HepG2 (cell line): ENCODE results near the gene TOX4. TPM values are rescaled to one million over a fixed set of nuclear protein-coding genes. Genes with fewer than 3 reads are reported as not detected.

ENCODE experiments used
- ARID2 ChIP-seq: sonication (generic); formaldehyde crosslinking; IDR thresholded peaks from 2 replicates; pipeline ENCODE4 v1.8.1; 2022; ENCODE audit warnings: mild to moderate bottlenecking, missing genetic modification reagents, borderline replicate concordance
- FOXA1 ChIP-seq, 2 experiments: fragments of 450-650 bp in 1 of 2; sonication (generic) in 1 of 2; formaldehyde crosslinking in 1 of 2; IDR thresholded peaks; 2 replicates each; pipeline versions ENCODE4 v1.4.0 to v1.6.1; 2016 to 2020; ENCODE audit warnings: missing genetic modification reagents in 1 of 2
- FOXC1 ChIP-seq: sonication (generic); formaldehyde crosslinking; IDR thresholded peaks from 2 replicates; pipeline ENCODE4 v1.8.0; 2022; ENCODE audit warnings: mild to moderate bottlenecking, missing genetic modification reagents, borderline replicate concordance
- HDAC2 ChIP-seq: sonication (generic); formaldehyde crosslinking; IDR thresholded peaks from 2 replicates; pipeline ENCODE4 v1.4.0; 2020; ENCODE audit warnings: missing genetic modification reagents
- MAFK ChIP-seq, 2 experiments: IDR thresholded peaks in 1 of 2; conservative IDR thresholded peaks in 1 of 2; 2 replicates each; pipeline ENCODE4 v1.6.1; 2011; ENCODE audit warnings: improper control_type of control experiment in 2 of 2, low read length in 2 of 2
- MTERF4 ChIP-seq: sonication (generic); formaldehyde crosslinking; IDR thresholded peaks from 2 replicates; pipeline ENCODE4 v1.8.0; 2023; ENCODE audit warnings: mild to moderate bottlenecking, missing genetic modification reagents
- ZBTB34 ChIP-seq: sonication (generic); formaldehyde crosslinking; IDR thresholded peaks from 2 replicates; pipeline ENCODE4 v1.8.0; 2022; ENCODE audit warnings: mild to moderate bottlenecking, missing genetic modification reagents
- ZFP1 ChIP-seq: IDR thresholded peaks from 2 replicates; pipeline ENCODE4 v1.6.1; 2016
- ZKSCAN5 ChIP-seq: sonication (generic); formaldehyde crosslinking; IDR thresholded peaks from 2 replicates; pipeline ENCODE4 v1.5.1; 2020; ENCODE audit warnings: mild to moderate bottlenecking, missing genetic modification reagents
- ZNF121 ChIP-seq: sonication (generic); formaldehyde crosslinking; IDR thresholded peaks from 2 replicates; pipeline ENCODE4 v1.5.0; 2020; ENCODE audit warnings: mild to moderate bottlenecking, missing genetic modification reagents
- ZNF335 ChIP-seq: sonication (generic); formaldehyde crosslinking; IDR thresholded peaks from 2 replicates; pipeline ENCODE4 v1.4.0; 2020; ENCODE audit warnings: missing genetic modification reagents
- ZNF556 ChIP-seq: sonication (generic); formaldehyde crosslinking; IDR thresholded peaks from 2 replicates; pipeline ENCODE4 v1.4.0; 2020; ENCODE audit warnings: mild to moderate bottlenecking, missing genetic modification reagents, borderline replicate concordance
- ZNF720 ChIP-seq: sonication (generic); formaldehyde crosslinking; IDR thresholded peaks from 2 replicates; pipeline ENCODE4 v1.4.0; 2020; ENCODE audit warnings: missing genetic modification reagents
- ZNF777 ChIP-seq: sonication (generic); formaldehyde crosslinking; IDR thresholded peaks from 2 replicates; pipeline ENCODE4 v1.4.0; 2020; ENCODE audit warnings: missing genetic modification reagents
- polyA plus RNA-seq, 8 experiments: library from polyadenylated mRNA; depleted of rRNA in 3 of 8; stranded (reverse) in 7 of 8; unstranded in 1 of 8; fragments of >200 nt; fragmentation: Illumina TruSeq in 4 of 8; extraction: Trizol in 4 of 8; gene quantifications; 2 replicates each; pipeline versions ENCODE4 v1.2.1 to v1.2.3, GENCODE V29; 2011 to 2016; ENCODE audit warnings: low read depth in 4 of 8, missing spikeins in 1 of 8, mixed read lengths in 1 of 8; ENCODE audit not compliant: insufficient read depth in 1 of 8
- total RNA-seq, 5 experiments: library from RNA; depleted of rRNA; stranded (reverse); fragments of >200 nt; fragmentation: Illumina TruSeq; extraction: Trizol; gene quantifications; 2 replicates each; pipeline ENCODE4 v1.2.3, GENCODE V29; 2016; ENCODE audit warnings: low read depth in 1 of 5
- TF ChIP-seq, protein P1 (sequence below): sonication (generic); formaldehyde crosslinking; IDR thresholded peaks from 2 replicates; pipeline ENCODE4 v1.4.0; 2020; ENCODE audit warnings: mild to moderate bottlenecking, missing genetic modification reagents, borderline replicate concordance
- TF ChIP-seq, protein P2 (sequence below): sonication (generic); formaldehyde crosslinking; IDR thresholded peaks from 2 replicates; pipeline ENCODE4 v1.4.0; 2020; ENCODE audit warnings: missing genetic modification reagents
- TF ChIP-seq, protein P3 (sequence below): IDR thresholded peaks from 2 replicates; pipeline ENCODE4 v1.6.1; 2016; ENCODE audit warnings: low read depth, control low read depth

Gene TOX4
- total and polyA plus RNA-seq, 2 of the 13 experiments (the other 11 are each of a cell fraction or from before 2014, with no cell fraction given): 71.8 to 163 TPM

DNA sequence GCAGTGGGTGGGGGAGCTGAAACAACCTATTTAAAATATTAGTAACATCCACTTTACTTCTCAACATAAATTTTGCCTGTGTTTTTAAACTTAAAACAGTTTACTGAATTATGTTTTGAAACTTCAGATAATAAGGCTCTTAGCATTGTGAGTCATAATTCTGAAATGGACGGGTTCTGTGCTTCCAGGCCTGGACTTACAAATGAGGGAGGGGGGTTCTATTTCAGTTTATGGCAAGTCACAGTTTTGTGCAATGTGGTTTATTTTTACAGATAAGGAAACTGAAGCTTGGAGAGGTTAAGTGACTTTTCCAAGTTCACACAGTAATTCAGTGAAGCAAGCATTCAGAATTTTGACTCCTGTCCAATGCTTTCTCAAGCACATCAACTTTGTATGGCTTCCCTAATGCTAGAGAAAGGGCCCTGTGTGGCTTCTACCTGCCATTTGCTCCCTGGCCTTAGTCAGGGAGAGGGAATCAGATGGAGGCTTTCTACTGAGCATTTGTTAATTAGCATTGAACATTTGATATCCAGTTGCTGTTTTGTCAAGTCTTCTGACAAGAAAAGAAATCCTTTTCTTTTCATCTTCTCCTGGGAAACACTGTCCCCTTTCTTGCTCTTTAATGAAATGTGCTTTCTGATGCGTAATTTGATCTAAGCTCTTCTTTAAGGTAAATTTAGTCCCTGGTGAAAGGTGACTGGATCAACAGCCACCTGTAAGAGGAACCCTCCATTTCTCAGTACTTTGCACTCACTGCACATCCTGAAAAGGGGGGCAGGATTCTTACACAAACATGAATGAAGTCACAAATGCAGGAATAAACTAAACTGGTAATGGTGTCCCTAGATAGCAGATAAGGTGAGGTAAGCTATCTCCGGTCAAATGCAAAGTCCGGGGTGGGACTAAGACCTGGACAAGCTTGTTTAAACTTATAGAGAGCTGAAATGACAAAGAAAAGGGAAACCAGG, 51.7 kb downstream of the TOX4 start (continued):
- TF ChIP-seq ZNF556 (CRISPR knock-in tag) (peak; percentile 93), MAFK (conservative IDR thresholded peaks at IDR 0.05 in 1 of 2, IDR thresholded peaks at IDR 0.05 in 1 of 2; ENCODE audit: low read length in 2 of 2) (0 out of 4 replicates have a peak, but pooled peaks of 1 of the 2 experiments have one; percentile 4), ZKSCAN5 (CRISPR knock-in tag) (no peak), ZNF720 (no peak), ARID2 (CRISPR knock-in tag) (0 out of 2 replicates have a peak, but pooled peaks have one; percentile 39), MTERF4 (no peak), ZBTB34 (CRISPR knock-in tag) (no peak), ZNF335 (CRISPR knock-in tag) (peak; percentile 61; the same call in 1 of the 2 replicates), FOXA1 (IDR thresholded peaks at IDR 0.05) (no peak), FOXA1 (CRISPR knock-in tag; IDR thresholded peaks at IDR 0.05) (peak; percentile 78), FOXC1 (CRISPR knock-in tag) (no peak), ZNF121 (0 out of 2 replicates have a peak, but pooled peaks have one; percentile 46), HDAC2 (CRISPR knock-in tag) (peak; percentile 71; the same call in 1 of the 2 replicates), ZFP1 (CRISPR knock-in tag) (0 out of 2 replicates have a peak, but pooled peaks have one; percentile 86), ZNF777 (CRISPR knock-in tag) (no peak)
- TF ChIP-seq, protein P1, sequence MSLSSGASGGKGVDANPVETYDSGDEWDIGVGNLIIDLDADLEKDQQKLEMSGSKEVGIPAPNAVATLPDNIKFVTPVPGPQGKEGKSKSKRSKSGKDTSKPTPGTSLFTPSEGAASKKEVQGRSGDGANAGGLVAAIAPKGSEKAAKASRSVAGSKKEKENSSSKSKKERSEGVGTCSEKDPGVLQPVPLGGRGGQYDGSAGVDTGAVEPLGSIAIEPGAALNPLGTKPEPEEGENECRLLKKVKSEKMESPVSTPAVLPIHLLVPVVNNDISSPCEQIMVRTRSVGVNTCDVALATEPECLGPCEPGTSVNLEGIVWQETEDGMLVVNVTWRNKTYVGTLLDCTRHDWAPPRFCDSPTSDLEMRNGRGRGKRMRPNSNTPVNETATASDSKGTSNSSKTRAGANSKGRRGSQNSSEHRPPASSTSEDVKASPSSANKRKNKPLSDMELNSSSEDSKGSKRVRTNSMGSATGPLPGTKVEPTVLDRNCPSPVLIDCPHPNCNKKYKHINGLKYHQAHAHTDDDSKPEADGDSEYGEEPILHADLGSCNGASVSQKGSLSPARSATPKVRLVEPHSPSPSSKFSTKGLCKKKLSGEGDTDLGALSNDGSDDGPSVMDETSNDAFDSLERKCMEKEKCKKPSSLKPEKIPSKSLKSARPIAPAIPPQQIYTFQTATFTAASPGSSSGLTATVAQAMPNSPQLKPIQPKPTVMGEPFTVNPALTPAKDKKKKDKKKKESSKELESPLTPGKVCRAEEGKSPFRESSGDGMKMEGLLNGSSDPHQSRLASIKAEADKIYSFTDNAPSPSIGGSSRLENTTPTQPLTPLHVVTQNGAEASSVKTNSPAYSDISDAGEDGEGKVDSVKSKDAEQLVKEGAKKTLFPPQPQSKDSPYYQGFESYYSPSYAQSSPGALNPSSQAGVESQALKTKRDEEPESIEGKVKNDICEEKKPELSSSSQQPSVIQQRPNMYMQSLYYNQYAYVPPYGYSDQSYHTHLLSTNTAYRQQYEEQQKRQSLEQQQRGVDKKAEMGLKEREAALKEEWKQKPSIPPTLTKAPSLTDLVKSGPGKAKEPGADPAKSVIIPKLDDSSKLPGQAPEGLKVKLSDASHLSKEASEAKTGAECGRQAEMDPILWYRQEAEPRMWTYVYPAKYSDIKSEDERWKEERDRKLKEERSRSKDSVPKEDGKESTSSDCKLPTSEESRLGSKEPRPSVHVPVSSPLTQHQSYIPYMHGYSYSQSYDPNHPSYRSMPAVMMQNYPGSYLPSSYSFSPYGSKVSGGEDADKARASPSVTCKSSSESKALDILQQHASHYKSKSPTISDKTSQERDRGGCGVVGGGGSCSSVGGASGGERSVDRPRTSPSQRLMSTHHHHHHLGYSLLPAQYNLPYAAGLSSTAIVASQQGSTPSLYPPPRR (CRISPR knock-in tag): peak; percentile 88
- TF ChIP-seq, protein P2, sequence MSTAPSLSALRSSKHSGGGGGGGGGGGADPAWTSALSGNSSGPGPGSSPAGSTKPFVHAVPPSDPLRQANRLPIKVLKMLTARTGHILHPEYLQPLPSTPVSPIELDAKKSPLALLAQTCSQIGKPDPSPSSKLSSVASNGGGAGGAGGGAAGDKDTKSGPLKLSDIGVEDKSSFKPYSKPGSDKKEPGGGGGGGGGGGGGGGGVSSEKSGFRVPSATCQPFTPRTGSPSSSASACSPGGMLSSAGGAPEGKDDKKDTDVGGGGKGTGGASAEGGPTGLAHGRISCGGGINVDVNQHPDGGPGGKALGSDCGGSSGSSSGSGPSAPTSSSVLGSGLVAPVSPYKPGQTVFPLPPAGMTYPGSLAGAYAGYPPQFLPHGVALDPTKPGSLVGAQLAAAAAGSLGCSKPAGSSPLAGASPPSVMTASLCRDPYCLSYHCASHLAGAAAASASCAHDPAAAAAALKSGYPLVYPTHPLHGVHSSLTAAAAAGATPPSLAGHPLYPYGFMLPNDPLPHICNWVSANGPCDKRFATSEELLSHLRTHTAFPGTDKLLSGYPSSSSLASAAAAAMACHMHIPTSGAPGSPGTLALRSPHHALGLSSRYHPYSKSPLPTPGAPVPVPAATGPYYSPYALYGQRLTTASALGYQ (CRISPR knock-in tag): peak; percentile 82
- TF ChIP-seq, protein P3, sequence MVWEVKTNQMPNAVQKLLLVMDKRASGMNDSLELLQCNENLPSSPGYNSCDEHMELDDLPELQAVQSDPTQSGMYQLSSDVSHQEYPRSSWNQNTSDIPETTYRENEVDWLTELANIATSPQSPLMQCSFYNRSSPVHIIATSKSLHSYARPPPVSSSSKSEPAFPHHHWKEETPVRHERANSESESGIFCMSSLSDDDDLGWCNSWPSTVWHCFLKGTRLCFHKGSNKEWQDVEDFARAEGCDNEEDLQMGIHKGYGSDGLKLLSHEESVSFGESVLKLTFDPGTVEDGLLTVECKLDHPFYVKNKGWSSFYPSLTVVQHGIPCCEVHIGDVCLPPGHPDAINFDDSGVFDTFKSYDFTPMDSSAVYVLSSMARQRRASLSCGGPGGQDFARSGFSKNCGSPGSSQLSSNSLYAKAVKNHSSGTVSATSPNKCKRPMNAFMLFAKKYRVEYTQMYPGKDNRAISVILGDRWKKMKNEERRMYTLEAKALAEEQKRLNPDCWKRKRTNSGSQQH (CRISPR knock-in tag): peak; percentile 21; the same call in 1 of the 2 replicates
